PC-9 (cell line): ENCODE results near the gene EIF3B.

Source experiments
- EZH2 ChIP-seq: fragments of 200-600 bp; sonication (generic); IDR thresholded peaks from 2 replicates; pipeline ENCODE4 v1.8.0; 2017; ENCODE audit warnings: antibody characterized with exemption, low read depth
- TF ChIP-seq, protein P1 (sequence below): fragments of 200-600 bp; sonication (generic); conservative IDR thresholded peaks from 2 replicates; pipeline ENCODE4 v1.6.1; 2017; ENCODE audit warnings: mixed run types, antibody characterized with exemption, mild to moderate bottlenecking, moderate library complexity

DNA sequence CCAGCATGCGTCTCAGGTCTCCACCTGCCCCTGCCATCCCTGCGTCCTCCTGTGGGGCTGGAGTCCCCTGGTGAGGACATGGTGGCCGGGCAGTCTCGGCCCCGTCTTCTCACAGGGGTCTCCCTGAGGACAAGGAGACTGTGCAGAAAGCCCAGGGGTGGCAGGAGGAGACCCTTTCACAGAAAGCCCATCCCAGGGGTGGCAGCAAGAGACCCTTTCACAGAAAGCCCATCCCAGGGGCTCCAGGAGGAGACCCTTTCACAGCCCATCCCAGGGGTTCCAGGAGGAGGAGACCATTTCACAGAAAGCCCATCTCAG is 34.0 kb downstream of the EIF3B start:
- TF ChIP-seq, protein P1, sequence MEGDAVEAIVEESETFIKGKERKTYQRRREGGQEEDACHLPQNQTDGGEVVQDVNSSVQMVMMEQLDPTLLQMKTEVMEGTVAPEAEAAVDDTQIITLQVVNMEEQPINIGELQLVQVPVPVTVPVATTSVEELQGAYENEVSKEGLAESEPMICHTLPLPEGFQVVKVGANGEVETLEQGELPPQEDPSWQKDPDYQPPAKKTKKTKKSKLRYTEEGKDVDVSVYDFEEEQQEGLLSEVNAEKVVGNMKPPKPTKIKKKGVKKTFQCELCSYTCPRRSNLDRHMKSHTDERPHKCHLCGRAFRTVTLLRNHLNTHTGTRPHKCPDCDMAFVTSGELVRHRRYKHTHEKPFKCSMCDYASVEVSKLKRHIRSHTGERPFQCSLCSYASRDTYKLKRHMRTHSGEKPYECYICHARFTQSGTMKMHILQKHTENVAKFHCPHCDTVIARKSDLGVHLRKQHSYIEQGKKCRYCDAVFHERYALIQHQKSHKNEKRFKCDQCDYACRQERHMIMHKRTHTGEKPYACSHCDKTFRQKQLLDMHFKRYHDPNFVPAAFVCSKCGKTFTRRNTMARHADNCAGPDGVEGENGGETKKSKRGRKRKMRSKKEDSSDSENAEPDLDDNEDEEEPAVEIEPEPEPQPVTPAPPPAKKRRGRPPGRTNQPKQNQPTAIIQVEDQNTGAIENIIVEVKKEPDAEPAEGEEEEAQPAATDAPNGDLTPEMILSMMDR: no peak
- TF ChIP-seq EZH2: no peak
